Measurements from ENCODE around the gene CTDSP2.

CTDSP2 gene

DNA sequence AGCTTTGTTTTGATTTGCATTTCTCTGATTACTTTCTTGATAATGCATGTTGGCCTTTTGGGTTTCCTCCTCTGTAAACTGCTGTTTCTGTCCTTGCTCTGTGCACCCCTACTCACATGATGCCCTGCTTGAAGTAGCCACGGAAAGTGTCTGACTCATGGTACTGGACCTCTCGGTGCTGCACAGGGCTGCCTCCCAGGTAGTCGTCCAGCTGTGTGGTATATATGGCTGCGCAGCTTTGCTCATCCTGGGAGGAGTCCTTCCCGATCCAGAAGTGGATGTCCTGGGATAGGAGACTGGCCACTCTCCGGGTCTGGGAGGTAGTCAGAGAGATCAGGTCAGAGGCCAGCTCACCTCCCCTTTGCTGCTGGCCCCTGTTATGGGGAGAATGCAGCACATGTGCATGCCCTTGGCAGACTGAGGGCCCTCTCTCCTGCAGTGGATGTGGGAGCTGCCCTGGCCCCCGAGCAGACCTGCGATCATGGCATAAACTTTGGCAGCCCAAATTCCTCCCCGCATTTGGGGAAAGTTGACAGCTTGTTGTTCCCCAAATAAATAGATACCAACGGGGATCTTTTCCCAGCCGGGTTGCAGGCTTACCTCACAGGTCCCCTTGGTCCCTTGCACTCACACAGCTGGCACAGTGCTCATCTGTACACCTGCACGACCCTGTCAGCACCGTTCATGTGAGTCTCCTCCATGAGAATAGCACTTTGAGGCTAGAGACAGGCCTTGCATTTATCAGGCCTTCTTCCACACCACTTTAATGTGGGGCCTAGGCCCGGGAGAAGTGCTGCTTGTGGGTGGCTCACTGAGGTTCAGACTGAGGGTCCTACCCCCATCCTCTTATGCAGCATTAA is 33.2 kb downstream of the CTDSP2 start:
- DNase-seq, result no peak

DNA sequence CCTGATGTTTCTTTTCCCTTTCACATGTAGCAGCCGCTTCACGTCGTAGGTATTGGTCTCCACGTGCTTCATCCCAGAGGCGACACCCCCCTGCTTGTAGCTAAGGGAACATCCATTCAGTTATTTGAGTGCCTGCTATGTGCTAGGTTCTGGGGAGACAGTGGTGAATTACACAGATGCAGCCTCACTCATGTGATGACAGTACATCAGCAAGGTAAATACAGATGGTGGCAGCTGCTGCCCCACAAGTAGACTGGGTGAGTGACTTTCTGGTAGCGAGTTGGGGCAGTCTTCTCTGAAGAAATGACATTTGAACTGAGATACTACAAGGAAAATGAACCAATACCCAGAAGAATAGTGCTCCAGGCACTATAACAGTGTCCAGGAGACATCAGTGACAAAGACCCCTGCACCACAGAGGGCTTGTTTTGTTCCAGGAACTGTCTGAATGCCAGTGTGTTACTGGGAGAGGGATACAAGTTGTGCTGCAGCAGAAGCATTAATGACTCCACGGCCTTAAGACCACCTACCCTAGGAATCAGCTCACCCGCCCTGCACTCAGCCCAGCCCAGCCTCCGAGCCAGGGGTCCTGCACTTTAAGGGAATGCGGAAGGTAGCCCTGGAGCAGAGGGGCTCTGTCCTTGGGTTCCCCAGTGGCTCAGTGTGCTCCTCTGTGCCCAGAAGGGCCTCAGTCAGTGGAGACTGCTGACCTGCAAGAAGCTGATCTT is 35.3 kb downstream of the CTDSP2 start:
- no peak for DNase-seq

DNA sequence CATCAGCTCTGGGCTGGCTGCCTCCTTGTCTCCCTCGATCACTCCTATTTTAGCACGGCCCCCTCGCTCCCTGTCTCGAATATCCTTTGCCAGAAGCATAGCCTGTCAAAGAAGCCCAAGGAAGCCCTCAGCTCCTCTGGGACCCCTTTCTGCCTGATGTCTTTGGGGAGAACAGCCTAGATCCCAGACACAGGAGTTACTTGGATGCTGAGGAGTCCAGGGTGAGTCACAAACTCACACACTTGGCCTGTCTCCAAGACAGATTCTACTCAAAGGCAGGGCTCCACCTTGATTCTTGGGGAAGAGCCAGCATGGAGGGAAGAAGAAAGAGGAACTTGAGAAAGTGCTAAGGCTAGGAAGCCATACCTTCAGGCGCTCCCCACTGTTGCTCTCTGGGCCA is 36.1 kb downstream of the CTDSP2 start:
- DNase-seq, result no peak

DNA sequence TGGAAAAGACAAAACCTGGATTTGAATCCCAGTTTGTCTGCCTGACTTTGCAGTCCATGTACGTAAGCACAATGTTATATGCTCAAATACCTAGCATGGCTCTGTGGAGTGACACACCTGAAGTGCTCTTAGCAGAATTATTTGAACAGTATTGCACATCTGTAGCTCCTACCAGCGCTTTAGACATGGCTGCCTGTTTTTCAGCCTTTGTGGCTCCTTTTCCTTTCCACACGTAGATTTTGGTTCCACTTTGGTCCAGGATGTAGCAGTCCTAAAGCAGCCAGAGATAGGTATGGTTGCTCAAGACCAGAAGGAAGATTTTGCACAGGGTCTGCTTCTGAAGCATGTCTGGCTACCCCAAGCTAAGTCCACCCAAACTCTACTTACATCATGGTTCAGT is 37.1 kb downstream of the CTDSP2 start:
- no peak for DNase-seq

DNA sequence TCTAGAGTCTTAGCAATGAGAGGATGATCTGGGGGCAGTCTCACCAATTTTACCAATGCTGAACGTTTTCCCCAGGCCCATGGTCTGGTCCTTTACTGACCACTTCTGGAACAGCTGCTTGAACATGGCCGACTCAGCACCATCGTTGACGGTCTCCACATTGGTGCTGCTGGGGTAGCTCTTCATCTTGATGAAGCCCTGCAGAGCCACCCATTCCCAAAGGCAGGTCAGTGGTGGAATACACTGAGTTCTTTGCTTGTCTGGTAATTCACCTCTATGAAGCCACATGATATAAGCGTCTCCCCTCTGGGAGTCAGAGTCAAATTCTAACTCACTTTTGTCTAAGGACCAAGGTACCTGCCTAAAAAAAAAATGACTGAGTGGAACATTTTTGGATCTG is 38.2 kb downstream of the CTDSP2 start:
- DNase-seq, result no peak

DNA sequence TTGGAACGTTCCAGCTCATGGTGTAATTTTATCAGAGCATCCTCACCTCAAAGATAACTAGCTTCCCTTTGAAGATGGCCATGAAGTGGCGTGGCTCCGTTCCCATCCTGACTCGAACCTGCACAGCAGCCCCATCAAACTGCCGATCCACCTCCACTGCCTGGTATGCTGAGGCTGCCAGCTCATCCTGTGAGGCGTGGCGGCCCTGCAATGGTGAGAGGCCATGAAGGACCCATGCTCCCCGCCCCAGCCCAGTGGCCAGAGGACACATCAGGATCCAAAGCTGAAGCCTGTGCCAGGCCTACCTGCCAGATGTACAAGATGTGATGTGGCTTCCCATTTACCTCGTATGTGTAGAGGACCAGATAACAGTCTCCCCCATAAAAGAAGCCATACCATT is 39.2 kb downstream of the CTDSP2 start:
- no peak for DNase-seq

DNA sequence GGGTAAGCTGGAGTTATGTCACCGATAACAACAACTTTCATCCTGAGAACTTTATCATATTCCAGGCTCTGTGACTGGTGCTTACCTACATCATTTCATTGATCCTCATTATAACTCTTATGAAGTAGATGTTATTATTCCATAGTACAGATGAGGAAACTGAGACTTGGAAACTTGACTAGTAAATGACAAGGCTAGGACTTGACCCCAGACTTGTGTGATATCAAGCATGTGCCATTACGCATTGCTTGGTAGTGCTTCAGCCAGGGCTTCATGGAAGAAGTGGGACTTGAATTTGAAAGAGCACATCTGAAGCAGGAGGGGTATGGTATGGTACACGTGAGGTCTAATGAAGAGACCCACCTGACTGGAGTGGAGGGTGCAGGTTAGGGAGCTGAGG is 39.9 kb downstream of the CTDSP2 start:
- DNase-seq, result no peak

DNA sequence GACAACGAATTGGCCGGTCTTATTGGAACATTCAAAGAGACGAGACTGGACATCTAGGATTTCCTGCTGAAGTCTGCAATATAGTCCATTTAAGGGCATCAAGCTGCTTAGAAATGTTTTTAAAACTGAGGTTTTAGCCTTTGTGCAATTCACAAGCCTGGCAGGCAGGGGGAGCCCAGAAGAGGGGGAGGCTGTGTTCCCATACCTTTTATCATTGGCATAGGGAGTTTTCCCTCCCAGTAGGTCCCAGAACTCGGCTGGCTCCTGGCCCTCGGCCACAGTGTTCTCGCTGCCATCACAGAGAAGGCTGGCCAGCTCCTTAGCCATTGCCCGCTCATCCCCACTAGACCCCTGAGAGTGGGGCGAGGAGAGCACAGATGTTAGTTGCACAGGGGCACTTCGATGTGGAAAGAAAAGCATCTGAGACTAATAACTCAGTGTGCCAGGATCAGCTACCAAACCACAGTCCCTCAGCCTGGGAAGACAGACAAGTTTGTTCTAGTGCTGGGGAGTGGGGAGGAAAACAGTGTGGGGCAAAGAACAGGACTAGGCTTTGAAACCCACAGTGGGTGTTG is 43.1 kb downstream of the CTDSP2 start:
- DNase-seq, result no peak

DNA sequence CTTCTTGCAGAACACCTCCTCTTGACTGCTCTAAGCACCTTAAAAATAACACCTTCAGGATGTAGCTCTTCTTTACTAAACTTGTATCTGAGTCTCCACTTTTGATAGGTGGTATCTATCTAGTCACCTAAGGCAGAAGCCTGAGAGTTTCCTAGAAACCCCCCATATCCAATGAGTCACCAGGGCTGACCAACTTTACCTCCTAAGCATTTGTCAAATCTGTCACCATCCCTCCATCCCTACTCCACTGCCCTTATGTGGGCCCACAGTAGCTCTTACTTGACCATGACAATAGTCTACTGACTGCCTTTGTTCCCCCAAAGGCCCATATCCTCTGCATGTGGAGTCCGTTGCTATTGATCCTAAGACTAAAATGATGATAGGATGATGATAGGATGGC is 43.9 kb downstream of the CTDSP2 start:
- no peak for DNase-seq

DNA sequence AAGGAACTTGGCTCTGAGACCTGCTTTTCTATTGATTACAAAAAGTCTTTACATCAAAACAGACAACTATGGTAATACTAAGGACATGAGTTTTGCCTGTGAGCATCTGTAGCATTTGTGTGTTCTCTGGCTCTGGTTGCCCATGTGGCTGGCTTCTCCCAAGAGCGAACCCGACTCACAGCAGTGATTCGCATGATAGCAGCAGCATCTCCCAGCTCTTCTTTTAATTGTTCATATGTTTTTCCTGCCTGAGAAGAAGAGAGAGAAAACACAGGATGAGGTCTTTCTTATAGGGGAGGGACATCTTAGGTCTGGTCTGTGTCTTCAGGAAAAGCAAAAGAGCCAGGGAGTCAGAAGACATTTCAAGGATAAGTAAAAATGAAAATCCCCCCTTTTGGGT is 45.6 kb downstream of the CTDSP2 start:
- DNase-seq, result no peak

DNA sequence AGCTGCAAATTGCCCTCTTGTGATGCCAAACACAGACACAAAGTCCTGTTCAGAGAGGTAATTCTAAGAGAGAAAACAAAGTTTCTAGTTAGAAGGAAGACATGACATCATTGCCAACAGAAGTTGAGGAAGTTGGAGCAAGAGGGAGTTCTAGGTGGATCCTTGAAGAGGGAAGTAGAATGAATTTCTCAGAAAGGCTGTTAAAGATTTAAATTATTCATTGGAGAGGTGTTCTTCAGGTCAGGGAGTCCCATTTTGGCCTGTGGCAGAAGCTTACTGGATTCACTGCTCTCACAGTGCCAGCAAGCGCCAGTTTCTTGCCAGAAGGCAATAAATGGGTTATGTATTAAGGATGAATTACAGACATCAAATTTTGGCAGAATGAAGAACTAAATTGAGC is 48.6 kb downstream of the CTDSP2 start:
- DNase-seq, result no peak

DNA sequence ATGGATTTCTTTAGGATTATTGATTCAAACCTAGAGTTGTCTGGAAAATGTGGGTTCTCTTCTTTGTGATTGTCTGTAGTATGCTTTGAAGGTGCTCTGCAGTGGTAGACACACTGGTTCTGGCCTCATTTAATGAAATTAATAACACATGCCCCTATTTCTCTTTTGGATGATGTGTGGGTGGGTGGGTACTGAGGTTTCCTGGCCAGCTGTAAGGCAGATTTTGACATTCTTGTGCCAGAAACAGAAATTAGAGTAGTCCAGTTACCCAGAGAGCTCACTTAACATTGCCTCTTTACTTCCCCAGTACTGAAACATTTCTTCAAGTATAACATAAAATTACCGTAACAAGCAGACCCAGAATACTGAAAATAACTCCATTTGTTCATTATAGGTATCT is 49.5 kb downstream of the CTDSP2 start:
- DNase-seq, result no peak

DNA sequence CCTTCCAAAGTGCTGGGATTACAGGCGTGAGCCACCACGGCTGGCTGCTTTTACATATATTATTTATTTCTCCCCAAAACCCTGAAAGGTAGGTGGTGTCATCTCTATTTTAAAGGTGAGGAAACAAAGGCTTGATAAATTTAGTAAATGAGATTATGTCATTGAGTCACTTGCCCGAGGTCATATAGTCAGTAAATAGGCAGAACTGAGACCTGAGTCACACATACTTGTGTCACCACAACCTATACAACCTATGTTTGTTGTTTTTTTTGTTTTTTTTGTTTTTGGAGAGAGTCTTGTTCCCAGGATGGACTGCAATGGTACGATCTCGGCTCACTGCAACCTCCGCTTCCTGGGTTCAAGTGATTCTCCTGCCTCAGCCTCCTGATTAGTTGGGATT is 51.2 kb downstream of the CTDSP2 start:
- DNase-seq, result no peak

DNA sequence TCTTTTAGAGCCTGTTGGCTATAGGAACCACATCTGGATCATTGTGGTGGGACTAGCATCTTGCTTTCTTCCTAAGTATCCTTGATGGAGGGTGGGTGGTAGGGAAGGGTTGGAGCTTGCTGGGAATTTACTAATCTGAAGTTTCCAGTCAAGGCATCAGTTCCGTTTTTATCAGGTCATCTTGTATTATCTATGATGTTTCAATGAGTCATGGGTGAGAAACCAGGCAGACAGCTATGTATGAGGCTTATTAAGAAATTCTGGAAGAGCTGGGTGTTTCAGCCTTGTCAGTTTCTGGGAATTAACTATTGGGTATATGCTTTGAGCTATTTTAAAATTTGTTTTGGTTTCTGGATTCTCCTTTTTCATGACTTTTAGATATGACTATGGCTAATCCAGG is 52.6 kb downstream of the CTDSP2 start:
- DNase-seq, result no peak

DNA sequence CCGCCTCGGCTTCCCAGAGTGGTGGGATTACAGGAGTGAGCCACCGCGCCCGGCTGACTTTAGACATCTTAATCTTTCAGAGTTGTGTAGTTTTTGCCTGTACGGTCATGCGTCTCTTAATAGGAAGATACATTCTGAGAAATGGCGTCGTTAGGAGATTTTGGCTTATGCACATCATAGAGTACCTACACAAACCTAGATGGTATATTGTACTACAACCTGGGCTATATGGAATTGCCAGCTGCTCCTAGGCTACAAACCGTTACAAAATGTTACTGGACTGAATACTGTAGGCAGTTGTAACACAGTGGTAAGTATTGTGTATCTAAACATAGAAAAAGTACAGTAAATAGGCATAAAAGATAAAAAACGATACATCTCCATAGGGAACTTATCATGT is 62.7 kb downstream of the CTDSP2 start:
- DNase-seq, result no peak

DNA sequence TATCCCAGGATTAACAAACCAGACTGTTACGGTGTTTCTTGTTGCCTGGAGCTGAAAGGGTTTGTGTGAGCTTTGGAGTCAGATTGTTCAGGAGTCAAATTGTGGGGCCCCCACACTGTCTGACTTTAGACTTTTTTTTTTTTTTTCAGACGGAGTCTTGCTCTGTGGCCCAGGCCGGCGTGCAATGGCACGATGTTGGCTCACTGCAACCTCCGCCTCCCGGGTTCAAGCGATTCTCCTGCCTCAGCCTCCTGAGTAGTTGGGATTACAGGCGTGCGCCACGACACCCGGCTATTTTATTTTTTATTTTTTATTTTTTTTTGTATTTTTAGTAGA is 63.1 kb downstream of the CTDSP2 start:
- no peak for DNase-seq

DNA sequence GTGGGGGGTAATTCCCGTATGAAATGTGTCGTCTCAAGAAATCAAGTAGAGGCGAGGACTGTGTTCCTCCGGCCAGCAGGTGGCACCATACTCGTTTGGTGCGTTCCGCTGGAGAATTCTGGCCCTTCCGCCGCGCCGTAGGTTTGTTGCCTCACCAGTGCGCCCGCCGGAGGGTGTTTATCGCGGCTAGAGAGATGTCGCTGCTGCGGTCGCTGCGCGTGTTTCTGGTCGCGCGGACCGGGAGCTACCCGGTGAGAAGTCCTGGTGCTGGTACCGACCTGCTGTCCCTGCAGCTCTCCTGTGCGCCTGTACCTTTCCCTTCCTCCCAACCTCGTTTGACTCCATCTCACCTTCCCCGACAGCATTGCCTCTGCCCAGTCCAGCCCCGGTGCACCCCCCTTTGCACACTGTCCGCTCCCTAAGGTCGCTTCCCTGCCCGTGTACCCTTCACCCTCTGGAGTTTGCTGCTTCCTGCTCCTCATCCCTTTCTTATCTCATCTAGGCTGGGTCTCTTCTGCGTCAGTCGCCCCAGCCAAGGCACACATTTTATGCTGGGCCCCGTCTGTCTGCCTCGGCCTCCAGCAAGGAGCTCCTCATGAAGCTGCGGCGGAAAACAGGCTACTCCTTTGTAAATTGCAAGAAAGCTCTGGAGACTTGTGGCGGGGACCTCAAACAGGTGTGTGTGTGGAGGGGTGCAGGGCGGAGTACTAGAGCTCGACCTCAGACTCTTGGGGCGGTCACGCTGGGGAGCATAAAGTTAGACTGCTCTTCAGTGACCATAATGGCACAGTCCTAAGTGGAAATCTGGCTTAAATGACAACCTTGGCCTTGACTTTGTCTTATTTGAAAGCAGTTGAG is 63.7 kb downstream of the CTDSP2 start, which contains the start of gene TSFM:
TSFM (plus strand) TSS at position 180 of the 858 bp plus-strand sequence; CDS start at position 195, 15 bp downstream.
- DNase-seq, result peak; percentile 92

DNA sequence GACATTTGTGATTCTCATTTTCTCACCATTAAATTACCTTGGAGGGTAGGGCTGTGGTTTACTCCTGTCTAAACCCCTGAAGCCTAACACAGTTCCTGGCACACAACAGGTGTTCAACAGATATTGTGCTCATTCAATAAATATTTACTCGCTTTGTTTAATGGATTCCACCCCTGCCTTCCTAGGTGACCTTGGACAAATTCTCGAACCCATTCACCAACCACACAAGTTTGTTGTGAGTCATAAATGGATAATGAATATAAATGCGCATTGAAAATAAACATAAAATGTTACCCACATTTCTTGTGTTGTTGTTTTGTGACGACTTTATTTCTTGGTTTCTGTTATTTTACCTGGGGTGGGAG is 64.3 kb downstream of the CTDSP2 start:
- DNase-seq, result no peak

DNA sequence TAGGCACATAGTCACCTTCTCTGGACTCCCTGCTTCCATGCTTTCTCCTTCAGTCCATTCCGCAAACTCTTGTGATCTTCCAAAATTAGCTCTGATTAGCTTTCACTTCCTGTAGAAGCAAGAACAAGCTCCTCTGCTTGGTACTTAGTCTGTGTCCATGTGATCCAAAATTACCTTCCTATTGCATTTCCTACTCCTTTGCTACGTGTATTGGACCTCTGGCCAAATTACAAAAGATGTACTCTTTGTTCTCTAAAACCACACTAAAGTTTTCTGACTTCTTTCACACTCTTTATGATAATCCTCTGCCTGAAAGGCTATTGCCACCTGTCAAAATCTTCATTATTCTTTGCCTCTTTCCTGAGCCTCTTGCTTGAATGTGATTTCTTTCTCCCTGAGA is 64.7 kb downstream of the CTDSP2 start:
- no peak for DNase-seq

DNA sequence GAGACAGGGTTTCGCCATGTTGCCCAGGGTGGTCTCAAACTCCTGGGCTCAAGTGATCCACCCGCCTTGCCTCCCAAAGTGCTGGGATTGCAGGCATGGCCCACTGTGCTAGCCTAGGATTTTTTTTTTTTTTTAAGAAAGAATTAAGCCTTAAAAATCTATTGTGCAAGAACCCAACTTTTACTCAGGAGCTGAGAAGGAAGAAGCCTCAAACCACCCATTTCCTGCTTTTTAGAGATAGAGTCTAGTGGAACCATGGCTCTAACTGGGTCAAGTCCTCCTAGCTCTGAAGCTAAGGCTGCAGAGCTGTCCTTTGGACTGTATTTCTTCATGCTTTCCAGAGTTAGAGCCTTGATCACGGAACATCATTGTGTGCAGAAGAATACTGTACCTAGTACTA is 65.3 kb downstream of the CTDSP2 start:
- DNase-seq, result no peak

DNA sequence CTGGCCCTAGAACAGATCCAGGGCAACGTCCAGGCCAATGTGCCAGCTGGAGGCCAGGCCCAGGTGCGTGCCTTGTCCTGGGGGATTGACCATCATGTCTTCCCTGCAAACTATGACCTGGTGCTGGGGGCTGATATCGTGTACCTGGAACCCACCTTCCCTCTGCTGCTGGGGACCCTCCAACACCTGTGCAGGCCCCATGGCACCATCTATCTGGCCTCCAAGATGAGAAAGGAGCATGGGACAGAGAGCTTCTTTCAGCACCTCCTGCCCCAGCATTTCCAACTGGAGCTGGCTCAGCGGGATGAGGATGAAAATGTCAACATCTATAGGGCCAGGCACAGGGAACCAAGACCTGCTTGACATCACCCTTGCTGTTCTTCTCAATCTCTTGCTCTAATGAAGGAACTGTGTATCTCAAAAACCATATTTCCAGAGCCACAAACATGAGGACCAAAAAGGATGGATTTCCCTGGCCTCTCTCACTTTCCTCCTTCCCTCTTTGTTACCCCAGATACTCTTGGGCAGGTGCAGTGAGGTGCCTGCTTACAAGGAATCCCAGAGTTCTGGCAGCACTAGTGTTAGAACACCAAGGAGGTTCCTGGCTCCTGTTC is 66.1 kb downstream of the CTDSP2 start:
- DNase-seq, result no peak

DNA sequence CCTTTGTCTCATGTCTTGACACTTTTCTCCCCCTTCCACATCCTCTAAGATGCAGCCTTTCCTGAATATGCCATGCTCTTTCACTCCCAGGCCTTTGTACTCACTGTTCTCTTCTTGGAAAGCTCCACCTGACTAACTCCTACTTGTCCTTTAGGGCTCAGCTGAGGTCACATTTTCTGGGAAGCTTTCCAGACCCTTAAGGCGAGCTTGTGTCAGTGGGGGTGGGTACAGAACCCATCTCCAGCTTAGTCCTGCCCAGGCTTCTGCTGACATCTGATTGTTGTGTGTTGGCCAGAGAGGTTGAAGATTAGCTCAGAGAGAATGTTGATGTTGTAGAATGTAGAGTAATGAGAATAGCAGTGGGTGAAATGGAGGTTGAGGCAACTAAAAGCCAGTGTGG is 66.8 kb downstream of the CTDSP2 start:
- DNase-seq, result no peak

DNA sequence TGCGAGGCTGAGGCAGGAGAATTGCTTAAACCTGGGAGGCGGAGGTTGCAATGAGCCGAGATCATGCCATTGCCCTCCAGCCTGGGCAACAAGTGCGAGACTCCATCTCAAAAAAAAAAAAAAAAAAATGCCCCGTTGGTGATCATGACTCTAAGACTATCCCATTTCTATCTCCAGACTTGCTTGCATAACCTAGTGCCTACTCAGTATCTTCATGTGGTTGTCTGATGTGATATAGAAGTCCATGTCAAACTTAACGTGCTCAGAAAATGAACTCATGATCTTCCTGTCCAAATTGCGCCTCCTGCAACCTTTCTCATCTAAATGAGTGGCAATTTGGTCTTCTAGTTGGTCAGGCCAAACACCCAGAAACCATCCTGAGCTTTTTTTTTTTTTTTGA is 68.6 kb downstream of the CTDSP2 start:
- DNase-seq, result no peak

All from CD4-positive, alpha-beta T cell treated with Interferon gamma for 1 hour (primary cell).